H9 (cell line): ENCODE results near the gene SPOP. TPM values are rescaled to one million over a fixed set of nuclear protein-coding genes. Genes with fewer than 3 reads are reported as not detected.

Experiments
- DNase-seq: peaks from one replicate; pipeline ENCODE4 v3.0.0-alpha.2; 2017
- H2AFZ ChIP-seq: one replicate; pipeline ENCODE4 v1.6.1; 2013; ENCODE audit warnings: mild to moderate bottlenecking, low read length, control low read depth, moderate library complexity
- H2AK5ac ChIP-seq: 2 replicates; pipeline ENCODE4 v1.6.1; 2013; ENCODE audit warnings: low read length, control low read depth, mixed read lengths; ENCODE audit not compliant: insufficient read length
- H2BK120ac ChIP-seq: one replicate; pipeline ENCODE4 v1.6.1; 2013; ENCODE audit warnings: low read depth, mild to moderate bottlenecking, low read length, control low read depth, inconsistent platforms; ENCODE audit not compliant: poor library complexity, severe bottlenecking
- H2BK12ac ChIP-seq: 2 replicates; pipeline ENCODE4 v1.6.1; 2013; ENCODE audit warnings: low read length, control low read depth, mixed read lengths, low read depth; ENCODE audit not compliant: insufficient read length
- H2BK15ac ChIP-seq: 2 replicates; pipeline ENCODE4 v1.6.1; 2013; ENCODE audit warnings: low read depth, low read length, control low read depth
- H2BK20ac ChIP-seq: one replicate; pipeline ENCODE4 v1.6.1; 2013; ENCODE audit warnings: low read depth, mild to moderate bottlenecking, low read length, control low read depth, inconsistent platforms; ENCODE audit not compliant: poor library complexity, severe bottlenecking
- H2BK5ac ChIP-seq: 2 replicates; pipeline ENCODE4 v1.6.1; 2013; ENCODE audit warnings: low read length, control low read depth, mixed read lengths; ENCODE audit not compliant: insufficient read length
- H3K14ac ChIP-seq: 2 replicates; pipeline ENCODE4 v1.6.1; 2013; ENCODE audit warnings: low read length, control low read depth; ENCODE audit not compliant: insufficient read depth
- H3K18ac ChIP-seq: 2 replicates; pipeline ENCODE4 v1.6.1; 2013; ENCODE audit warnings: low read depth, mild to moderate bottlenecking, mixed read lengths, low read length, control low read depth; ENCODE audit not compliant: insufficient read length
- H3K23ac ChIP-seq: 2 replicates; pipeline ENCODE4 v1.6.1; 2013; ENCODE audit warnings: low read length, control low read depth, mixed read lengths, low read depth; ENCODE audit not compliant: insufficient read length
- H3K23me2 ChIP-seq: 2 replicates; pipeline ENCODE4 v1.6.1; 2013; ENCODE audit warnings: low read depth, mild to moderate bottlenecking, mixed read lengths, low read length, control low read depth; ENCODE audit not compliant: insufficient read length, poor library complexity, severe bottlenecking
- H3K27ac ChIP-seq: 2 replicates; pipeline ENCODE4 v1.5.1; 2013; ENCODE audit warnings: low read length, control low read depth, mixed read lengths, low read depth; ENCODE audit not compliant: insufficient read length
- H3K27me3 ChIP-seq: 2 replicates; pipeline ENCODE4 v1.6.1; 2013; ENCODE audit warnings: low read length, control low read depth, inconsistent platforms; ENCODE audit not compliant: insufficient read depth
- H3K4ac ChIP-seq: 2 replicates; pipeline ENCODE4 v1.6.1; 2013; ENCODE audit warnings: low read depth, mild to moderate bottlenecking, control low read depth, inconsistent platforms, low read length, moderate library complexity
- H3K4me1 ChIP-seq: 2 replicates; pipeline ENCODE4 v1.6.1; 2013; ENCODE audit warnings: low read length, control low read depth, inconsistent platforms; ENCODE audit not compliant: insufficient read depth
- H3K4me2 ChIP-seq: 2 replicates; pipeline ENCODE4 v1.6.1; 2013; ENCODE audit warnings: low read length, control low read depth, mixed read lengths; ENCODE audit not compliant: insufficient read length, insufficient read depth
- H3K56ac ChIP-seq: 2 replicates; pipeline ENCODE4 v1.6.1; 2013; ENCODE audit warnings: low read depth, mild to moderate bottlenecking, mixed read lengths, low read length, control low read depth; ENCODE audit not compliant: insufficient read length
- H3K79me1 ChIP-seq: 2 replicates; pipeline ENCODE4 v1.6.1; 2013; ENCODE audit warnings: low read depth, mild to moderate bottlenecking, moderate library complexity, low read length, control low read depth, inconsistent platforms; ENCODE audit not compliant: insufficient read depth, poor library complexity, severe bottlenecking
- H3K79me2 ChIP-seq: 2 replicates; pipeline ENCODE4 v1.6.1; 2013; ENCODE audit warnings: low read length, control low read depth, inconsistent platforms; ENCODE audit not compliant: insufficient read depth
- H3K9ac ChIP-seq: 2 replicates; pipeline ENCODE4 v1.6.1; 2013; ENCODE audit warnings: low read length, control low read depth, mixed read lengths; ENCODE audit not compliant: insufficient read length; ENCODE audit errors: extremely low read depth
- H3K9me3 ChIP-seq: one replicate; pipeline ENCODE4 v1.6.1; 2013; ENCODE audit warnings: low read depth, low read length, inconsistent platforms; ENCODE audit not compliant: control insufficient read depth
- H3T11ph ChIP-seq: one replicate; pipeline ENCODE4 v1.6.1; 2013; ENCODE audit warnings: mild to moderate bottlenecking, low read length, control low read depth, inconsistent platforms
- H4K20me1 ChIP-seq: one replicate; pipeline ENCODE4 v1.6.1; 2013; ENCODE audit not compliant: control insufficient read depth, insufficient read length, insufficient read depth
- H4K5ac ChIP-seq: 2 replicates; pipeline ENCODE4 v1.6.1; 2013; ENCODE audit warnings: low read depth, mild to moderate bottlenecking, mixed read lengths, low read length, control low read depth; ENCODE audit not compliant: insufficient read length
- H4K8ac ChIP-seq: replicated peaks from 2 replicates; pipeline ENCODE4 v1.6.1; 2013; ENCODE audit warnings: low read length, control low read depth, mixed read lengths, low read depth; ENCODE audit not compliant: insufficient read length
- H4K91ac ChIP-seq: 2 replicates; pipeline ENCODE4 v1.6.1; 2013; ENCODE audit warnings: low read depth, mild to moderate bottlenecking, moderate library complexity, mixed read lengths, low read length, control low read depth; ENCODE audit not compliant: insufficient read length
- H3K27ac Mint-ChIP-seq, 3 experiments: 2 replicates in 2 of 3; 3 replicates in 1 of 3; pipeline ENCODE4 v1.8.0; 2020 to 2021; ENCODE audit warnings: mixed read lengths in 3 of 3, mild to moderate bottlenecking in 1 of 3, moderate library complexity in 1 of 3
- H3K27me3 Mint-ChIP-seq: 2 replicates; pipeline ENCODE4 v1.8.0; 2021; ENCODE audit warnings: low read depth, mild to moderate bottlenecking, moderate library complexity, mixed read lengths
- H3K36me3 Mint-ChIP-seq, 3 experiments: 2 replicates in 2 of 3; 3 replicates in 1 of 3; pipeline ENCODE4 v1.8.0; 2020 to 2021; ENCODE audit warnings: low read depth in 3 of 3, mixed read lengths in 3 of 3; ENCODE audit not compliant: insufficient read depth in 1 of 3
- H3K4me1 Mint-ChIP-seq, 2 experiments: 2 replicates each; pipeline ENCODE4 v1.8.0; 2020; ENCODE audit warnings: mixed read lengths in 2 of 2
- H3K4me3 Mint-ChIP-seq, 2 experiments: 2 replicates in 1 of 2; 3 replicates in 1 of 2; pipeline ENCODE4 v1.8.0; 2020 to 2021; ENCODE audit warnings: mild to moderate bottlenecking in 2 of 2, mixed read lengths in 2 of 2, moderate library complexity in 1 of 2
- H3K9me3 Mint-ChIP-seq, 2 experiments: 2 replicates in 1 of 2; 3 replicates in 1 of 2; pipeline ENCODE4 v1.8.0; 2020; ENCODE audit warnings: mild to moderate bottlenecking in 2 of 2, mixed read lengths in 2 of 2, moderate library complexity in 1 of 2
- CTCF ChIP-seq: fragments of 200-600 bp; sonication (generic); conservative IDR thresholded peaks from 3 replicates; pipeline ENCODE4 v1.8.0; 2021; ENCODE audit warnings: antibody characterized with exemption, mild to moderate bottlenecking
- WGBS: extraction: QIAGEN DNeasy Blood & Tissue Kit; methylation state at CpG from one replicate; pipeline ENCODE4 v1.1.7; 2013; ENCODE audit warnings: missing lambda C conversion rate, low lambda C conversion rate, mixed read lengths; ENCODE audit not compliant: insufficient read length; ENCODE audit errors: extremely low coverage; 5-methylcytosine and 5-hydroxymethylcytosine counted together
- total RNA-seq: library from RNA; stranded (reverse); gene quantifications from 2 replicates; pipeline ENCODE4 v1.2.1, GENCODE V29; 2021

Gene SPOP
- total RNA-seq, 1 experiment from 2014 or later = 33.7 TPM

GRCh38 chr17:49603720-49604119 is 74.2 kb downstream of the SPOP start:
- Histone ChIP-seq H2AFZ (no peak overlapping the region), H3K4me1 (no peaks in the 10 kb centered on the region), H2BK15ac (no peak overlapping the region), H2AK5ac (no peak overlapping the region), H2BK120ac (no peak overlapping the region), H4K8ac (no peak overlapping the region), H2BK20ac (no peak overlapping the region), H3K4me2 (no peak overlapping the region), H4K91ac (no peak overlapping the region), H3K56ac (no peak overlapping the region), H3K14ac (no peak overlapping the region), H3K27ac (no peak overlapping the region), H2BK12ac (no peak overlapping the region), H3K4ac (no peak overlapping the region), H3K27me3 (no peaks in the 10 kb centered on the region), H3K79me2 (no peaks in the 10 kb centered on the region), H3K18ac (no peak overlapping the region), H3K23ac (no peak overlapping the region), H4K5ac (no peak overlapping the region), H2BK5ac (no peak overlapping the region), H3K23me2 (no peaks in the 10 kb centered on the region), H3T11ph (no peak overlapping the region), H3K9ac (no peak overlapping the region), H3K79me1 (no peaks in the 10 kb centered on the region), H3K9me3 (no peaks in the 10 kb centered on the region), H4K20me1 (no peaks in the 10 kb centered on the region)
- H3K36me3 Mint-ChIP-seq = peaks cover 4 to 64% (median 50%) of the 10 kb centered on the region in 3 experiments; a peak in 5 of 7 replicates
- no peak for DNase-seq
- H3K9me3 Mint-ChIP-seq = no peaks in the 10 kb centered on the region
- H3K4me3 Mint-ChIP-seq = no peak overlapping the region
- peak; percentile 24; the same call in 2 of the 3 replicates for TF ChIP-seq CTCF
- no peak overlapping the region for H3K27ac Mint-ChIP-seq
- peaks cover 7 to 17% of the 10 kb centered on the region in 2 experiments; a peak in 3 of 4 replicates for H3K4me1 Mint-ChIP-seq
- WGBS = no CpG with 5 or more reads among the region's 2 CpGs
- H3K27me3 Mint-ChIP-seq = no peaks in the 10 kb centered on the region
